Mesendoderm (in vitro differentiated cells): ENCODE measurements around the gene CARD10.

Experiments
- DNase-seq: peaks from one replicate; pipeline ENCODE4 v3.0.0; 2013
- H2AK5ac ChIP-seq: 2 replicates; pipeline ENCODE4 v1.6.1; 2013; ENCODE audit warnings: low read length, inconsistent platforms
- H2BK120ac ChIP-seq: 2 replicates; pipeline ENCODE4 v1.6.1; 2013; ENCODE audit warnings: low read depth, mild to moderate bottlenecking, low read length, moderate library complexity, mixed read lengths
- H2BK15ac ChIP-seq: replicated peaks from 2 replicates; pipeline ENCODE4 v1.6.1; 2013; ENCODE audit warnings: low read depth, mild to moderate bottlenecking, moderate library complexity
- H2BK5ac ChIP-seq: 2 replicates; pipeline ENCODE4 v1.6.1; 2013; ENCODE audit warnings: low read length, inconsistent platforms
- H3K18ac ChIP-seq: 2 replicates; pipeline ENCODE4 v1.6.1; 2013; ENCODE audit warnings: mild to moderate bottlenecking, low read length, mixed read lengths
- H3K23ac ChIP-seq: one replicate; pipeline ENCODE4 v1.6.1; 2013; ENCODE audit warnings: low read length
- H3K27ac ChIP-seq: 2 replicates; pipeline ENCODE4 v1.5.1; 2013; ENCODE audit warnings: low read depth, mild to moderate bottlenecking, inconsistent platforms, low read length, moderate library complexity
- H3K27me3 ChIP-seq: 2 replicates; pipeline ENCODE4 v1.6.1; 2013; ENCODE audit warnings: low read length, control low read depth, mild to moderate bottlenecking, inconsistent platforms; ENCODE audit not compliant: insufficient read depth, poor library complexity
- H3K36me3 ChIP-seq: 2 replicates; pipeline ENCODE4 v1.6.1; 2013; ENCODE audit warnings: low read length, inconsistent platforms; ENCODE audit not compliant: control insufficient read depth, insufficient read depth
- H3K4ac ChIP-seq: one replicate; pipeline ENCODE4 v1.6.1; 2013; ENCODE audit warnings: low read depth, mild to moderate bottlenecking, low read length, moderate library complexity
- H3K4me1 ChIP-seq: 2 replicates; pipeline ENCODE4 v1.6.1; 2013; ENCODE audit warnings: low read depth, low read length, inconsistent platforms; ENCODE audit not compliant: control insufficient read depth
- H3K4me2 ChIP-seq: 2 replicates; pipeline ENCODE4 v1.6.1; 2013; ENCODE audit warnings: low read length
- H3K4me3 ChIP-seq: 2 replicates; pipeline ENCODE4 v1.5.1; 2013; ENCODE audit warnings: mild to moderate bottlenecking, low read length
- H3K56ac ChIP-seq: one replicate; pipeline ENCODE4 v1.6.1; 2013; ENCODE audit warnings: low read length
- H3K79me1 ChIP-seq: 2 replicates; pipeline ENCODE4 v1.6.1; 2013; ENCODE audit warnings: low read length, inconsistent platforms
- H3K79me2 ChIP-seq: 2 replicates; pipeline ENCODE4 v1.6.1; 2013; ENCODE audit warnings: mild to moderate bottlenecking, low read length; ENCODE audit not compliant: control insufficient read depth, insufficient read depth
- H3K9ac ChIP-seq: 2 replicates; pipeline ENCODE4 v1.6.1; 2013; ENCODE audit warnings: low read length, inconsistent platforms
- H4K5ac ChIP-seq: one replicate; pipeline ENCODE4 v1.6.1; 2013; ENCODE audit warnings: low read length
- H4K8ac ChIP-seq: one replicate; pipeline ENCODE4 v1.6.1; 2013; ENCODE audit warnings: low read depth, mild to moderate bottlenecking, control low read depth, low read length, moderate library complexity
- WGBS: extraction: QIAGEN DNeasy Blood & Tissue Kit; methylation state at CpG from one replicate; pipeline ENCODE4 v1.1.7; 2013; ENCODE audit warnings: low lambda C conversion rate, missing lambda C conversion rate; ENCODE audit not compliant: insufficient coverage; ENCODE audit errors: extremely low coverage; 5-methylcytosine and 5-hydroxymethylcytosine counted together

The CARD10 gene

GRCh38 chr22:37525746-37526350 lies 6.6 kb upstream of the CARD10 start:
- DNase-seq, result no peak
- Histone ChIP-seq H3K9ac (no peak overlapping the region), H3K4ac (no peak overlapping the region), H4K8ac (no peak overlapping the region), H3K36me3 (no peaks in the 10 kb centered on the region), H3K23ac (no peak overlapping the region), H3K27ac (no peak overlapping the region), H3K18ac (no peak overlapping the region), H3K79me2 (no peaks in the 10 kb centered on the region), H3K4me2 (no peak overlapping the region), H3K4me3 (no peak overlapping the region), H3K4me1 (no peaks in the 10 kb centered on the region), H3K56ac (no peak overlapping the region), H3K27me3 (no peaks in the 10 kb centered on the region), H2BK15ac (no peak overlapping the region), H2AK5ac (no peak overlapping the region), H2BK5ac (no peak overlapping the region), H3K79me1 (no peaks in the 10 kb centered on the region), H2BK120ac (no peak overlapping the region), H4K5ac (no peak overlapping the region)
- no CpG with 5 or more reads among the region's 7 CpGs for WGBS

- Histone ChIP-seq H2BK5ac (no peak overlapping the region), H3K4ac (no peak overlapping the region), H3K4me3 (no peak overlapping the region), H3K4me2 (no peak overlapping the region), H4K8ac (no peak overlapping the region), H3K36me3 (no peaks in the 10 kb centered on the region), H3K27ac (no peak overlapping the region), H3K23ac (no peak overlapping the region), H4K5ac (no peak overlapping the region), H3K56ac (no peak overlapping the region), H3K18ac (no peak overlapping the region), H3K9ac (no peak overlapping the region), H2BK15ac (no peak overlapping the region), H3K4me1 (no peaks in the 10 kb centered on the region), H3K79me1 (no peaks in the 10 kb centered on the region), H2AK5ac (no peak overlapping the region), H2BK120ac (no peak overlapping the region), H3K79me2 (no peaks in the 10 kb centered on the region), H3K27me3 (no peaks in the 10 kb centered on the region)
- peak; percentile 56 for DNase-seq
- WGBS, result no CpG with 5 or more reads among the region's 10 CpGs
Measured at GRCh38 chr22:37525073-37525745, 6.0 kb upstream of the CARD10 start.

GRCh38 chr22:37522482-37522881 lies 3.3 kb upstream of the CARD10 start:
- H3K4me1 ChIP-seq, result no peaks in the 10 kb centered on the region
- H3K23ac ChIP-seq, result no peak overlapping the region
- H3K4ac ChIP-seq, result no peak overlapping the region
- H3K56ac ChIP-seq, result no peak overlapping the region
- no peak for DNase-seq
- no peak overlapping the region for H3K4me3 ChIP-seq
- no peak overlapping the region for H2BK120ac ChIP-seq
- H3K79me1 ChIP-seq, result no peaks in the 10 kb centered on the region
- H3K18ac ChIP-seq, result no peak overlapping the region
- WGBS, result no CpG with 5 or more reads among the region's 6 CpGs
- H4K5ac ChIP-seq, result no peak overlapping the region
- H3K27me3 ChIP-seq, result peaks cover 2% of the 10 kb centered on the region
- H4K8ac ChIP-seq, result no peak overlapping the region
- H2AK5ac ChIP-seq, result no peak overlapping the region
- no peak overlapping the region for H3K9ac ChIP-seq
- H3K4me2 ChIP-seq, result no peak overlapping the region
- no peaks in the 10 kb centered on the region for H3K79me2 ChIP-seq
- H3K36me3 ChIP-seq, result no peaks in the 10 kb centered on the region
- no peak overlapping the region for H3K27ac ChIP-seq
- H2BK15ac ChIP-seq, result no peak overlapping the region
- no peak overlapping the region for H2BK5ac ChIP-seq

- Histone ChIP-seq H4K5ac (no peak overlapping the region), H2BK5ac (no peak overlapping the region), H4K8ac (no peak overlapping the region), H3K23ac (no peak overlapping the region), H2BK15ac (no peak overlapping the region), H3K27ac (no peak overlapping the region), H3K27me3 (peaks cover 2% of the 10 kb centered on the region), H3K4me2 (no peak overlapping the region), H3K56ac (no peak overlapping the region), H3K79me1 (no peaks in the 10 kb centered on the region), H3K36me3 (no peaks in the 10 kb centered on the region), H3K4me3 (no peak overlapping the region), H3K79me2 (no peaks in the 10 kb centered on the region), H3K18ac (no peak overlapping the region), H3K4me1 (no peaks in the 10 kb centered on the region), H3K4ac (no peak overlapping the region), H2BK120ac (no peak overlapping the region), H2AK5ac (no peak overlapping the region), H3K9ac (no peak overlapping the region)
- WGBS, result no CpG with 5 or more reads among the region's 14 CpGs
- DNase-seq, result no peak
Measured at GRCh38 chr22:37521236-37521739, 2.1 kb upstream of the CARD10 start.

- Histone ChIP-seq H3K4me2 (no peak overlapping the region), H2BK5ac (no peak overlapping the region), H3K4me1 (no peaks in the 10 kb centered on the region), H4K5ac (no peak overlapping the region), H3K56ac (no peak overlapping the region), H3K4me3 (no peak overlapping the region), H3K27me3 (peaks cover 2% of the 10 kb centered on the region), H2BK15ac (no peak overlapping the region), H3K79me1 (no peaks in the 10 kb centered on the region), H3K79me2 (no peaks in the 10 kb centered on the region), H3K23ac (no peak overlapping the region), H4K8ac (no peak overlapping the region), H3K4ac (no peak overlapping the region), H3K36me3 (no peaks in the 10 kb centered on the region), H3K18ac (no peak overlapping the region), H3K27ac (no peak overlapping the region), H2BK120ac (no peak overlapping the region), H2AK5ac (no peak overlapping the region), H3K9ac (no peak overlapping the region)
- WGBS, result no CpG with 5 or more reads among the region's 10 CpGs
- DNase-seq, result no peak
Measured at GRCh38 chr22:37520776-37521191, 1.6 kb upstream of the CARD10 start.
